WTC11 (cell line): ENCODE measurements around the gene SMARCAD1. TPM values are rescaled to one million over a fixed set of nuclear protein-coding genes. Genes with fewer than 3 reads are reported as not detected.

Source experiments
- ATAC-seq: fragments of 200-7000 bp; cut with Tn5 transposase; 2 replicates; pipeline ENCODE4 v1.10.0; 2021; ENCODE audit warnings: mild to moderate bottlenecking, moderate library complexity
- CTCF ChIA-PET: fragments of 300-600 bp; sonication (Branson Sonifier 250); formaldehyde crosslinking; loops from one replicate; lab custom pipeline; 2021; ENCODE audit warnings: antibody characterized with exemption; lab: Charles Lee
- POLR2A ChIA-PET: fragments of 350-600 bp; sonication (Branson Sonifier 250); formaldehyde crosslinking; loops from one replicate; lab custom pipeline; 2021; ENCODE audit warnings: antibody characterized with exemption; lab: Charles Lee
- DNase-seq: peaks from one replicate; pipeline ENCODE4 v3.0.0; 2021; ENCODE audit warnings: low spot score
- H3K27ac Mint-ChIP-seq: 2 replicates; pipeline ENCODE4 v1.8.0; 2021; ENCODE audit warnings: mixed read lengths
- H3K27me3 Mint-ChIP-seq: 2 replicates; pipeline ENCODE4 v1.8.0; 2021; ENCODE audit warnings: low read depth, mild to moderate bottlenecking, moderate library complexity, mixed read lengths
- H3K36me3 Mint-ChIP-seq: 2 replicates; pipeline ENCODE4 v1.8.0; 2021; ENCODE audit warnings: mixed read lengths
- H3K4me1 Mint-ChIP-seq: 2 replicates; pipeline ENCODE4 v1.8.0; 2022; ENCODE audit warnings: mixed read lengths
- H3K4me3 Mint-ChIP-seq: 2 replicates; pipeline ENCODE4 v1.8.0; 2021; ENCODE audit warnings: mild to moderate bottlenecking, moderate library complexity, mixed read lengths
- H3K9me3 Mint-ChIP-seq: 2 replicates; pipeline ENCODE4 v1.8.0; 2021; ENCODE audit warnings: mixed read lengths
- AR ChIP-seq: fragments of 250-450 bp; sonication (Bioruptor Pico); IDR thresholded peaks from 2 replicates; pipeline ENCODE4 v1.9.0; 2021; ENCODE audit warnings: mild to moderate bottlenecking
- ATF3 ChIP-seq: sonication (generic); formaldehyde crosslinking; conservative IDR thresholded peaks from 2 replicates; pipeline ENCODE4 v1.8.1; 2022; ENCODE audit warnings: mild to moderate bottlenecking, missing genetic modification reagents
- CREB1 ChIP-seq: sonication (generic); formaldehyde crosslinking; IDR thresholded peaks from 2 replicates; pipeline ENCODE4 v1.8.0; 2023; ENCODE audit warnings: mild to moderate bottlenecking, missing genetic modification reagents
- CTCF ChIP-seq: fragments of 200-600 bp; IDR thresholded peaks from 2 replicates; pipeline ENCODE4 v1.8.0; 2022; ENCODE audit warnings: antibody characterized with exemption
- ETV6 ChIP-seq: sonication (generic); formaldehyde crosslinking; IDR thresholded peaks from 2 replicates; pipeline ENCODE4 v1.8.1; 2022; ENCODE audit warnings: mild to moderate bottlenecking, missing genetic modification reagents
- GABPB1 ChIP-seq: sonication (generic); formaldehyde crosslinking; IDR thresholded peaks from 2 replicates; pipeline ENCODE4 v1.8.1; 2023; ENCODE audit warnings: mild to moderate bottlenecking, missing genetic modification reagents
- GRHL2 ChIP-seq: fragments of 250-450 bp; sonication (Bioruptor Pico); IDR thresholded peaks from 2 replicates; pipeline ENCODE4 v1.8.0; 2022; ENCODE audit warnings: mild to moderate bottlenecking, moderate library complexity; ENCODE audit not compliant: insufficient replicate concordance, severe bottlenecking
- MYBL2 ChIP-seq: sonication (generic); formaldehyde crosslinking; IDR thresholded peaks from 2 replicates; pipeline ENCODE4 v1.8.1; 2023; ENCODE audit warnings: mild to moderate bottlenecking, moderate library complexity, missing genetic modification reagents
- NFE2L1 ChIP-seq: sonication (generic); formaldehyde crosslinking; IDR thresholded peaks from 2 replicates; pipeline ENCODE4 v1.8.1; 2023; ENCODE audit warnings: missing genetic modification reagents
- NFYB ChIP-seq: sonication (generic); formaldehyde crosslinking; conservative IDR thresholded peaks from 2 replicates; pipeline ENCODE4 v1.8.0; 2022; ENCODE audit warnings: low read depth, missing genetic modification reagents
- NR1H2 ChIP-seq: sonication (generic); formaldehyde crosslinking; IDR thresholded peaks from 2 replicates; pipeline ENCODE4 v1.9.0; 2021; ENCODE audit warnings: mild to moderate bottlenecking, moderate library complexity, missing genetic modification reagents
- RORB ChIP-seq: fragments of 250-450 bp; sonication (Bioruptor Pico); IDR thresholded peaks from 2 replicates; pipeline ENCODE4 v1.9.0; 2021; ENCODE audit warnings: mild to moderate bottlenecking
- SMAD3 ChIP-seq: sonication (generic); formaldehyde crosslinking; IDR thresholded peaks from 2 replicates; pipeline ENCODE4 v1.8.0; 2022; ENCODE audit warnings: missing genetic modification reagents, mild to moderate bottlenecking, borderline replicate concordance
- SMAD4 ChIP-seq: sonication (generic); formaldehyde crosslinking; IDR thresholded peaks from 2 replicates; pipeline ENCODE4 v1.8.0; 2022; ENCODE audit warnings: mild to moderate bottlenecking, missing genetic modification reagents
- SP1 ChIP-seq: sonication (generic); formaldehyde crosslinking; conservative IDR thresholded peaks from 2 replicates; pipeline ENCODE4 v1.8.1; 2022; ENCODE audit warnings: missing genetic modification reagents
- TEAD4 ChIP-seq: sonication (generic); formaldehyde crosslinking; IDR thresholded peaks from 2 replicates; pipeline ENCODE4 v1.8.0; 2022; ENCODE audit warnings: mild to moderate bottlenecking, missing genetic modification reagents
- ZNF121 ChIP-seq: sonication (generic); formaldehyde crosslinking; IDR thresholded peaks from 2 replicates; pipeline ENCODE4 v1.8.0; 2023; ENCODE audit warnings: missing genetic modification reagents
- ZNF317 ChIP-seq: sonication (generic); formaldehyde crosslinking; IDR thresholded peaks from 2 replicates; pipeline ENCODE4 v1.8.1; 2023; ENCODE audit warnings: low read depth, mild to moderate bottlenecking, moderate library complexity, missing genetic modification reagents, borderline replicate concordance
- total RNA-seq: library from RNA; stranded (reverse); gene quantifications from 3 replicates; pipeline ENCODE4 v1.2.3, GENCODE V29; 2021
- TF ChIP-seq, protein P1 (sequence below): sonication (generic); formaldehyde crosslinking; IDR thresholded peaks from 2 replicates; pipeline ENCODE4 v1.8.0; 2023; ENCODE audit warnings: missing genetic modification reagents
- TF ChIP-seq, protein P2 (sequence below): fragments of 250-450 bp; sonication (Bioruptor Pico); IDR thresholded peaks from 2 replicates; pipeline ENCODE4 v1.8.0; 2021; ENCODE audit warnings: mild to moderate bottlenecking
- TF ChIP-seq, protein P3 (sequence below): sonication (generic); formaldehyde crosslinking; IDR thresholded peaks from 2 replicates; pipeline ENCODE4 v1.8.1; 2022; ENCODE audit warnings: missing genetic modification reagents, borderline replicate concordance
- TF ChIP-seq, protein P4 (sequence below): fragments of 250-450 bp; sonication (Bioruptor Pico); IDR thresholded peaks from 2 replicates; pipeline ENCODE4 v1.9.0; 2021; ENCODE audit warnings: mild to moderate bottlenecking
- TF ChIP-seq, protein P5 (sequence below): sonication (generic); formaldehyde crosslinking; IDR thresholded peaks from 2 replicates; pipeline ENCODE4 v1.8.1; 2023; ENCODE audit warnings: mild to moderate bottlenecking, missing genetic modification reagents

The SMARCAD1 gene
- total RNA-seq, 1 experiment from 2014 or later: 48.9 TPM

- ATAC-seq: no peak
- no peaks in the 10 kb centered on the region for H3K4me1 Mint-ChIP-seq
- no peak overlapping the region for H3K4me3 Mint-ChIP-seq
- POLR2A ChIA-PET: no interaction called here
- TF ChIP-seq, protein P1, sequence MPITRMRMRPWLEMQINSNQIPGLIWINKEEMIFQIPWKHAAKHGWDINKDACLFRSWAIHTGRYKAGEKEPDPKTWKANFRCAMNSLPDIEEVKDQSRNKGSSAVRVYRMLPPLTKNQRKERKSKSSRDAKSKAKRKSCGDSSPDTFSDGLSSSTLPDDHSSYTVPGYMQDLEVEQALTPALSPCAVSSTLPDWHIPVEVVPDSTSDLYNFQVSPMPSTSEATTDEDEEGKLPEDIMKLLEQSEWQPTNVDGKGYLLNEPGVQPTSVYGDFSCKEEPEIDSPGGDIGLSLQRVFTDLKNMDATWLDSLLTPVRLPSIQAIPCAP (CRISPR knock-in tag): no peak
- no peak for TF ChIP-seq NFE2L1
- TF ChIP-seq, protein P2, sequence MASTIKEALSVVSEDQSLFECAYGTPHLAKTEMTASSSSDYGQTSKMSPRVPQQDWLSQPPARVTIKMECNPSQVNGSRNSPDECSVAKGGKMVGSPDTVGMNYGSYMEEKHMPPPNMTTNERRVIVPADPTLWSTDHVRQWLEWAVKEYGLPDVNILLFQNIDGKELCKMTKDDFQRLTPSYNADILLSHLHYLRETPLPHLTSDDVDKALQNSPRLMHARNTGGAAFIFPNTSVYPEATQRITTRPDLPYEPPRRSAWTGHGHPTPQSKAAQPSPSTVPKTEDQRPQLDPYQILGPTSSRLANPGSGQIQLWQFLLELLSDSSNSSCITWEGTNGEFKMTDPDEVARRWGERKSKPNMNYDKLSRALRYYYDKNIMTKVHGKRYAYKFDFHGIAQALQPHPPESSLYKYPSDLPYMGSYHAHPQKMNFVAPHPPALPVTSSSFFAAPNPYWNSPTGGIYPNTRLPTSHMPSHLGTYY (CRISPR knock-in tag): no peak
- no peak for TF ChIP-seq ZNF121 (CRISPR knock-in tag)
- no peak for TF ChIP-seq SMAD4 (CRISPR knock-in tag)
- TF ChIP-seq NFYB (CRISPR knock-in tag): no peak
- no peak for TF ChIP-seq MYBL2
- TF ChIP-seq ATF3 (CRISPR knock-in tag): no peak
- TF ChIP-seq, protein P3, sequence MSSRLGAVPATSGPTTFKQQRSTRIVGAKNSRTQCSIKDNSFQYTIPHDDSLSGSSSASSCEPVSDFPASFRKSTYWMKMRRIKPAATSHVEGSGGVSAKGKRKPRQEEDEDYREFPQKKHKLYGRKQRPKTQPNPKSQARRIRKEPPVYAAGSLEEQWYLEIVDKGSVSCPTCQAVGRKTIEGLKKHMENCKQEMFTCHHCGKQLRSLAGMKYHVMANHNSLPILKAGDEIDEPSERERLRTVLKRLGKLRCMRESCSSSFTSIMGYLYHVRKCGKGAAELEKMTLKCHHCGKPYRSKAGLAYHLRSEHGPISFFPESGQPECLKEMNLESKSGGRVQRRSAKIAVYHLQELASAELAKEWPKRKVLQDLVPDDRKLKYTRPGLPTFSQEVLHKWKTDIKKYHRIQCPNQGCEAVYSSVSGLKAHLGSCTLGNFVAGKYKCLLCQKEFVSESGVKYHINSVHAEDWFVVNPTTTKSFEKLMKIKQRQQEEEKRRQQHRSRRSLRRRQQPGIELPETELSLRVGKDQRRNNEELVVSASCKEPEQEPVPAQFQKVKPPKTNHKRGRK (CRISPR knock-in tag): no peak
- TF ChIP-seq CTCF: no peak
- TF ChIP-seq, protein P4, sequence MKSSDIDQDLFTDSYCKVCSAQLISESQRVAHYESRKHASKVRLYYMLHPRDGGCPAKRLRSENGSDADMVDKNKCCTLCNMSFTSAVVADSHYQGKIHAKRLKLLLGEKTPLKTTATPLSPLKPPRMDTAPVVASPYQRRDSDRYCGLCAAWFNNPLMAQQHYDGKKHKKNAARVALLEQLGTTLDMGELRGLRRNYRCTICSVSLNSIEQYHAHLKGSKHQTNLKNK (CRISPR knock-in tag): no peak
- no peak for TF ChIP-seq NR1H2 (CRISPR knock-in tag)
- TF ChIP-seq, protein P5, sequence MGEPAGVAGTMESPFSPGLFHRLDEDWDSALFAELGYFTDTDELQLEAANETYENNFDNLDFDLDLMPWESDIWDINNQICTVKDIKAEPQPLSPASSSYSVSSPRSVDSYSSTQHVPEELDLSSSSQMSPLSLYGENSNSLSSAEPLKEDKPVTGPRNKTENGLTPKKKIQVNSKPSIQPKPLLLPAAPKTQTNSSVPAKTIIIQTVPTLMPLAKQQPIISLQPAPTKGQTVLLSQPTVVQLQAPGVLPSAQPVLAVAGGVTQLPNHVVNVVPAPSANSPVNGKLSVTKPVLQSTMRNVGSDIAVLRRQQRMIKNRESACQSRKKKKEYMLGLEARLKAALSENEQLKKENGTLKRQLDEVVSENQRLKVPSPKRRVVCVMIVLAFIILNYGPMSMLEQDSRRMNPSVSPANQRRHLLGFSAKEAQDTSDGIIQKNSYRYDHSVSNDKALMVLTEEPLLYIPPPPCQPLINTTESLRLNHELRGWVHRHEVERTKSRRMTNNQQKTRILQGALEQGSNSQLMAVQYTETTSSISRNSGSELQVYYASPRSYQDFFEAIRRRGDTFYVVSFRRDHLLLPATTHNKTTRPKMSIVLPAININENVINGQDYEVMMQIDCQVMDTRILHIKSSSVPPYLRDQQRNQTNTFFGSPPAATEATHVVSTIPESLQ (CRISPR knock-in tag): no peak
- no peak for TF ChIP-seq ETV6 (CRISPR knock-in tag)
- CTCF ChIA-PET: no interaction called here
- no peak for DNase-seq
- no peaks in the 10 kb centered on the region for H3K9me3 Mint-ChIP-seq
- H3K27ac Mint-ChIP-seq: no peak overlapping the region
- no peaks in the 10 kb centered on the region for H3K27me3 Mint-ChIP-seq
- peaks cover 52% of the 10 kb centered on the region for H3K36me3 Mint-ChIP-seq
Measured at GRCh38 chr4:94244087-94244828, 36.6 kb downstream of the SMARCAD1 start.

- Mint-ChIP-seq H3K4me3 (no peak overlapping the region), H3K27ac (no peak overlapping the region), H3K9me3 (no peaks in the 10 kb centered on the region), H3K27me3 (no peaks in the 10 kb centered on the region), H3K36me3 (peaks cover 56% of the 10 kb centered on the region), H3K4me1 (no peaks in the 10 kb centered on the region)
- no peak for TF ChIP-seq GRHL2 (CRISPR knock-in tag)
- TF ChIP-seq GABPB1: no peak
- TF ChIP-seq CREB1 (CRISPR knock-in tag): no peak
- TF ChIP-seq AR (CRISPR knock-in tag): no peak
- no peak for TF ChIP-seq RORB (CRISPR knock-in tag)
- TF ChIP-seq TEAD4: no peak
- no peak for TF ChIP-seq SMAD3
- TF ChIP-seq SP1 (CRISPR knock-in tag): no peak
- no peak for TF ChIP-seq ETV6 (CRISPR knock-in tag)
- no peak for TF ChIP-seq ZNF317 (CRISPR knock-in tag)
- CTCF ChIA-PET: no interaction called here
- DNase-seq (no peak), ATAC-seq (no peak)
- POLR2A ChIA-PET: interaction anchor here (0.5 kb wide), 1 partner anchor 24 kb away, joined by 3 read pairs; no protein-coding TSS in a partner anchor
Measured at GRCh38 chr4:94244829-94245185, 37.1 kb downstream of the SMARCAD1 start.
